H9 (cell line): ENCODE measurements around the gene L3MBTL1. TPM values are rescaled to one million over a fixed set of nuclear protein-coding genes. Genes with fewer than 3 reads are reported as not detected.

Source experiments
- DNase-seq: peaks from one replicate; pipeline ENCODE4 v3.0.0-alpha.2; 2017
- H2AFZ ChIP-seq: one replicate; pipeline ENCODE4 v1.6.1; 2013; ENCODE audit warnings: mild to moderate bottlenecking, low read length, control low read depth, moderate library complexity
- H2AK5ac ChIP-seq: 2 replicates; pipeline ENCODE4 v1.6.1; 2013; ENCODE audit warnings: low read length, control low read depth, mixed read lengths; ENCODE audit not compliant: insufficient read length
- H2BK120ac ChIP-seq: one replicate; pipeline ENCODE4 v1.6.1; 2013; ENCODE audit warnings: low read depth, mild to moderate bottlenecking, low read length, control low read depth, inconsistent platforms; ENCODE audit not compliant: poor library complexity, severe bottlenecking
- H2BK12ac ChIP-seq: 2 replicates; pipeline ENCODE4 v1.6.1; 2013; ENCODE audit warnings: low read length, control low read depth, mixed read lengths, low read depth; ENCODE audit not compliant: insufficient read length
- H2BK15ac ChIP-seq: 2 replicates; pipeline ENCODE4 v1.6.1; 2013; ENCODE audit warnings: low read depth, low read length, control low read depth
- H2BK20ac ChIP-seq: one replicate; pipeline ENCODE4 v1.6.1; 2013; ENCODE audit warnings: low read depth, mild to moderate bottlenecking, low read length, control low read depth, inconsistent platforms; ENCODE audit not compliant: poor library complexity, severe bottlenecking
- H2BK5ac ChIP-seq: 2 replicates; pipeline ENCODE4 v1.6.1; 2013; ENCODE audit warnings: low read length, control low read depth, mixed read lengths; ENCODE audit not compliant: insufficient read length
- H3K14ac ChIP-seq: 2 replicates; pipeline ENCODE4 v1.6.1; 2013; ENCODE audit warnings: low read length, control low read depth; ENCODE audit not compliant: insufficient read depth
- H3K18ac ChIP-seq: 2 replicates; pipeline ENCODE4 v1.6.1; 2013; ENCODE audit warnings: low read depth, mild to moderate bottlenecking, mixed read lengths, low read length, control low read depth; ENCODE audit not compliant: insufficient read length
- H3K23ac ChIP-seq: 2 replicates; pipeline ENCODE4 v1.6.1; 2013; ENCODE audit warnings: low read length, control low read depth, mixed read lengths, low read depth; ENCODE audit not compliant: insufficient read length
- H3K23me2 ChIP-seq: 2 replicates; pipeline ENCODE4 v1.6.1; 2013; ENCODE audit warnings: low read depth, mild to moderate bottlenecking, mixed read lengths, low read length, control low read depth; ENCODE audit not compliant: insufficient read length, poor library complexity, severe bottlenecking
- H3K27ac ChIP-seq: 2 replicates; pipeline ENCODE4 v1.5.1; 2013; ENCODE audit warnings: low read length, control low read depth, mixed read lengths, low read depth; ENCODE audit not compliant: insufficient read length
- H3K27me3 ChIP-seq: 2 replicates; pipeline ENCODE4 v1.6.1; 2013; ENCODE audit warnings: low read length, control low read depth, inconsistent platforms; ENCODE audit not compliant: insufficient read depth
- H3K4ac ChIP-seq: 2 replicates; pipeline ENCODE4 v1.6.1; 2013; ENCODE audit warnings: low read depth, mild to moderate bottlenecking, control low read depth, inconsistent platforms, low read length, moderate library complexity
- H3K4me1 ChIP-seq: 2 replicates; pipeline ENCODE4 v1.6.1; 2013; ENCODE audit warnings: low read length, control low read depth, inconsistent platforms; ENCODE audit not compliant: insufficient read depth
- H3K4me2 ChIP-seq: 2 replicates; pipeline ENCODE4 v1.6.1; 2013; ENCODE audit warnings: low read length, control low read depth, mixed read lengths; ENCODE audit not compliant: insufficient read length, insufficient read depth
- H3K56ac ChIP-seq: 2 replicates; pipeline ENCODE4 v1.6.1; 2013; ENCODE audit warnings: low read depth, mild to moderate bottlenecking, mixed read lengths, low read length, control low read depth; ENCODE audit not compliant: insufficient read length
- H3K79me1 ChIP-seq: 2 replicates; pipeline ENCODE4 v1.6.1; 2013; ENCODE audit warnings: low read depth, mild to moderate bottlenecking, moderate library complexity, low read length, control low read depth, inconsistent platforms; ENCODE audit not compliant: insufficient read depth, poor library complexity, severe bottlenecking
- H3K79me2 ChIP-seq: 2 replicates; pipeline ENCODE4 v1.6.1; 2013; ENCODE audit warnings: low read length, control low read depth, inconsistent platforms; ENCODE audit not compliant: insufficient read depth
- H3K9ac ChIP-seq: 2 replicates; pipeline ENCODE4 v1.6.1; 2013; ENCODE audit warnings: low read length, control low read depth, mixed read lengths; ENCODE audit not compliant: insufficient read length; ENCODE audit errors: extremely low read depth
- H3K9me3 ChIP-seq: one replicate; pipeline ENCODE4 v1.6.1; 2013; ENCODE audit warnings: low read depth, low read length, inconsistent platforms; ENCODE audit not compliant: control insufficient read depth
- H3T11ph ChIP-seq: one replicate; pipeline ENCODE4 v1.6.1; 2013; ENCODE audit warnings: mild to moderate bottlenecking, low read length, control low read depth, inconsistent platforms
- H4K20me1 ChIP-seq: one replicate; pipeline ENCODE4 v1.6.1; 2013; ENCODE audit not compliant: control insufficient read depth, insufficient read length, insufficient read depth
- H4K5ac ChIP-seq: 2 replicates; pipeline ENCODE4 v1.6.1; 2013; ENCODE audit warnings: low read depth, mild to moderate bottlenecking, mixed read lengths, low read length, control low read depth; ENCODE audit not compliant: insufficient read length
- H4K8ac ChIP-seq: replicated peaks from 2 replicates; pipeline ENCODE4 v1.6.1; 2013; ENCODE audit warnings: low read length, control low read depth, mixed read lengths, low read depth; ENCODE audit not compliant: insufficient read length
- H4K91ac ChIP-seq: 2 replicates; pipeline ENCODE4 v1.6.1; 2013; ENCODE audit warnings: low read depth, mild to moderate bottlenecking, moderate library complexity, mixed read lengths, low read length, control low read depth; ENCODE audit not compliant: insufficient read length
- H3K27ac Mint-ChIP-seq, 3 experiments: 2 replicates in 2 of 3; 3 replicates in 1 of 3; pipeline ENCODE4 v1.8.0; 2020 to 2021; ENCODE audit warnings: mixed read lengths in 3 of 3, mild to moderate bottlenecking in 1 of 3, moderate library complexity in 1 of 3
- H3K27me3 Mint-ChIP-seq: 2 replicates; pipeline ENCODE4 v1.8.0; 2021; ENCODE audit warnings: low read depth, mild to moderate bottlenecking, moderate library complexity, mixed read lengths
- H3K36me3 Mint-ChIP-seq, 3 experiments: 2 replicates in 2 of 3; 3 replicates in 1 of 3; pipeline ENCODE4 v1.8.0; 2020 to 2021; ENCODE audit warnings: low read depth in 3 of 3, mixed read lengths in 3 of 3; ENCODE audit not compliant: insufficient read depth in 1 of 3
- H3K4me1 Mint-ChIP-seq, 2 experiments: 2 replicates each; pipeline ENCODE4 v1.8.0; 2020; ENCODE audit warnings: mixed read lengths in 2 of 2
- H3K4me3 Mint-ChIP-seq, 2 experiments: 2 replicates in 1 of 2; 3 replicates in 1 of 2; pipeline ENCODE4 v1.8.0; 2020 to 2021; ENCODE audit warnings: mild to moderate bottlenecking in 2 of 2, mixed read lengths in 2 of 2, moderate library complexity in 1 of 2
- H3K9me3 Mint-ChIP-seq, 2 experiments: 2 replicates in 1 of 2; 3 replicates in 1 of 2; pipeline ENCODE4 v1.8.0; 2020; ENCODE audit warnings: mild to moderate bottlenecking in 2 of 2, mixed read lengths in 2 of 2, moderate library complexity in 1 of 2
- WGBS: extraction: QIAGEN DNeasy Blood & Tissue Kit; methylation state at CpG from one replicate; pipeline ENCODE4 v1.1.7; 2013; ENCODE audit warnings: missing lambda C conversion rate, low lambda C conversion rate, mixed read lengths; ENCODE audit not compliant: insufficient read length; ENCODE audit errors: extremely low coverage; 5-methylcytosine and 5-hydroxymethylcytosine counted together
- total RNA-seq: library from RNA; stranded (reverse); gene quantifications from 2 replicates; pipeline ENCODE4 v1.2.1, GENCODE V29; 2021
- TF ChIP-seq, protein P1 (sequence below): fragments of 200-600 bp; sonication (generic); conservative IDR thresholded peaks from 3 replicates; pipeline ENCODE4 v1.8.0; 2021; ENCODE audit warnings: antibody characterized with exemption, mild to moderate bottlenecking

L3MBTL1 gene
- total RNA-seq, 1 experiment from 2014 or later, result 19.9 TPM

GRCh38 chr20:43459022-43459942 is 48.2 kb upstream of the L3MBTL1 start:
- H2AFZ ChIP-seq, result no peak overlapping the region
- no peaks in the 10 kb centered on the region for H3K9me3 ChIP-seq
- H3K79me1 ChIP-seq, result no peaks in the 10 kb centered on the region
- H2BK5ac ChIP-seq, result no peak overlapping the region
- H3K4ac ChIP-seq, result no peak overlapping the region
- DNase-seq, result no peak
- H4K91ac ChIP-seq, result no peak overlapping the region
- H3K27ac ChIP-seq, result no peak overlapping the region
- peaks cover 8% of the 10 kb centered on the region for H3K27me3 Mint-ChIP-seq
- no peak overlapping the region for H4K5ac ChIP-seq
- peaks cover 3 to 6% of the 10 kb centered on the region in 2 experiments; a peak in 4 of 5 replicates for H3K9me3 Mint-ChIP-seq
- peaks cover 47 to 61% (median 58%) of the 10 kb centered on the region in 3 experiments for H3K36me3 Mint-ChIP-seq
- WGBS, result no CpG with 5 or more reads among the region's 12 CpGs
- H3K27me3 ChIP-seq, result no peaks in the 10 kb centered on the region
- no peak overlapping the region for H2BK20ac ChIP-seq
- no peak overlapping the region for H3T11ph ChIP-seq
- 0 out of 2 replicates have a peak, but pooled peaks cover 2% of the 10 kb centered on the region for H3K4me1 ChIP-seq
- H3K27ac Mint-ChIP-seq, result peak overlapping the region in 2 of 3 experiments; percentile 28 to 85; a peak in 1 of 7 replicates
- H3K4me2 ChIP-seq, result peak overlapping the region; percentile 72
- no peak overlapping the region for H2BK15ac ChIP-seq
- H4K20me1 ChIP-seq, result no peaks in the 10 kb centered on the region
- no peak overlapping the region for H3K18ac ChIP-seq
- TF ChIP-seq, protein P1, sequence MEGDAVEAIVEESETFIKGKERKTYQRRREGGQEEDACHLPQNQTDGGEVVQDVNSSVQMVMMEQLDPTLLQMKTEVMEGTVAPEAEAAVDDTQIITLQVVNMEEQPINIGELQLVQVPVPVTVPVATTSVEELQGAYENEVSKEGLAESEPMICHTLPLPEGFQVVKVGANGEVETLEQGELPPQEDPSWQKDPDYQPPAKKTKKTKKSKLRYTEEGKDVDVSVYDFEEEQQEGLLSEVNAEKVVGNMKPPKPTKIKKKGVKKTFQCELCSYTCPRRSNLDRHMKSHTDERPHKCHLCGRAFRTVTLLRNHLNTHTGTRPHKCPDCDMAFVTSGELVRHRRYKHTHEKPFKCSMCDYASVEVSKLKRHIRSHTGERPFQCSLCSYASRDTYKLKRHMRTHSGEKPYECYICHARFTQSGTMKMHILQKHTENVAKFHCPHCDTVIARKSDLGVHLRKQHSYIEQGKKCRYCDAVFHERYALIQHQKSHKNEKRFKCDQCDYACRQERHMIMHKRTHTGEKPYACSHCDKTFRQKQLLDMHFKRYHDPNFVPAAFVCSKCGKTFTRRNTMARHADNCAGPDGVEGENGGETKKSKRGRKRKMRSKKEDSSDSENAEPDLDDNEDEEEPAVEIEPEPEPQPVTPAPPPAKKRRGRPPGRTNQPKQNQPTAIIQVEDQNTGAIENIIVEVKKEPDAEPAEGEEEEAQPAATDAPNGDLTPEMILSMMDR, result no peak
- no peak overlapping the region for H2BK12ac ChIP-seq
- H2AK5ac ChIP-seq, result no peak overlapping the region
- H3K23ac ChIP-seq, result no peak overlapping the region
- peak overlapping the region; percentile 31 for H3K9ac ChIP-seq
- no peak overlapping the region for H3K56ac ChIP-seq
- H3K4me1 Mint-ChIP-seq, result peaks cover 10 to 29% of the 10 kb centered on the region in 2 experiments
- H3K4me3 Mint-ChIP-seq, result peak overlapping the region; percentile 90 to 93
- H4K8ac ChIP-seq, result no peak overlapping the region
- no peak overlapping the region; the same call in 1 of the 2 replicates for H3K14ac ChIP-seq
- H2BK120ac ChIP-seq, result no peak overlapping the region
- peaks cover 7% of the 10 kb centered on the region; the same call in 1 of the 2 replicates for H3K79me2 ChIP-seq
- H3K23me2 ChIP-seq, result peaks cover 3% of the 10 kb centered on the region
